Measurements from ENCODE around the gene PIP4K2B.
"Not testable (repeated sequence)": the region's sequence is repeated elsewhere in the genome, so short reads cannot be mapped to it uniquely, and the experiment has no call there.

PIP4K2B gene

DNA sequence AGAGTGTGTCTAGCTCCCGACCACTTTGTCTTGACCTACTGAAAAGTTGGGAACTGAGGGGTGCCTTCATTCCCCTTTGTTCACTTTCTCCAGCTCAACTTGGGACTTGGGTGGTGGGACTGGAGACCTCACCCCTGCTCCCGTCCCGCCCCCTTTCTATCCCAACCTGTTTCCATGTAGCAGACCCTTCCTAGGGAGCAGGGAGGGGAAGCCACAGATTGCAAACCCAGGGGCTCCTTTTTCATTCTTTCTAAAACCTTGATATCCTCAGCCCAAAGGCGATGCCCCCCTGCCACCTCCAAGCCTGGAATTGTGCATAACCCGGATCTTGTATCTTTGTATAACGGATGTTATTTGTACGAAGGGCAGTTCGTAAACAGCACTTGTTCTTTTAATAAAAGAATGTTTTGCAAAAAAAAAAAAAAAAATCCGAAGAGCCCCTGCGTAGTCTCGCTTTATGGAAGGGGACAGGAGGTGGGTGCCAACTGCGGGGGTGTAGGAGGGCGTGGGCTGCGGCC is 69.9 kb downstream of the PIP4K2B start:
- DNase-seq (ENCODE audit: low spot score), result no peak

DNA sequence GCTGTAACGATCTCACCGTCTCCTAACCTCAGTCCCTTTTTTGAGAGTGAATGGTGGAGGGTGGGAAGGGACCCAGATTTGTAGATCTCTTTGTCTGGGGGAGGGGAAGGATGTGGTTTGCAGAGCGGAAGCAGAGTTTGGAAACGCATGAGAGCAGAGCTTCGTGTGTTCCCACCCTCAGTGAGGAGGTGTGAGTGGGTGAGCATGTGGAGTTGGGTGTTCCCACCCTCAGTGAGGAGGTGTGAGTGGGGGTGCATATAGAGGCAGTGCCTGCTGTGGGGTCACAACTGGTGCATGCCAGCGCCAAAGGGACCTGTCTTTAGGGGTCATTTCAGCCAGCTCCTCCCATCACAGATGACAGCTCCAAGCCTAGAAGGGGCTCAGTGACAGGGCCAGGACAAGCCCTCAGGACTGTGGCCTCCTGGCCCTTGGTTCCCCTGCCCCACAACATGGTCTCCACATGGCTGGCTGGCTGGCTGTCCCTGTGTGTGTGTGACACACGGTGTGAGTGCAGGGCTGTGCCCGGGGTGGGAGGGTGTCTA is 71.0 kb downstream of the PIP4K2B start:
- no peak for DNase-seq (ENCODE audit: low spot score)

DNA sequence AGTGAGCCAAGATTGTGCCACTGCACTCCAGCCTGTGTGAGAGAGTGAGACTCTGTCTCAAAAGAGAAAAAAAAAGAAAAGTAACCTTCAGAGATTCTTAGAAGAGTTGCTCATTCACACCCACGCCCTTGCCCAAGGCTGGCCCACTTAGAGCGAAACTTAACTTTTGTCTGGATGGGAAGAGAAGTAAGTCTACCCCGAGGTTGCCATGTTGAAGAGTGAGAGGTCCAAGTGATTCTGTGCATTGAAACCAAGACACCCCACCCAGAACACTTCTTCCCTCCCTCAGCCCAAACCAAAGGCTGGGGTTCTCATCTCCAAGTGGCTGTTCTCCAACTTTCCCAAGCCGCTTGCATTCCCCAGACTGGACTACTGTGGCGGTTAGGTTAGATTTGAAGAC is 71.6 kb downstream of the PIP4K2B start:
- no peak for DNase-seq (ENCODE audit: low spot score)

DNA sequence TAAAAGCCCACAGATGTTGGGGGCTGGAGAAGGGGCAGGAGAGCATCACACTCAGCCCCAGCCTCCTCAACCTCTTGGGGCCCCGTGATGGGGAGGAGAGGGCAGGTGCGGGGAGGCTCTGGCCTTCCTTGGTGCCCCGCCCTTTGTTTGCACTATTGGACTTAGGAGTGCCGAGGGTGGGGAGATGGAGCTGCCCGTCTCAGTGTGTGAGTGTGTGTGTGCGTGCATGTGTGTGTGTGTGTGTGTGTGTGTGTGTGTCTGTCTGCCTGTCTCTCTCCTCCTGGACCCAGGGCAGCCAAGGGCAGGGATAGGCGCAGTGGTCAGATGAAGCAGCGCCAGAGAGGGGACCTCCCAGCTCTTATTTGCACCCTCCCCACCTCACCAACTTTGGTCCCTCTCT is 73.2 kb downstream of the PIP4K2B start:
- DNase-seq (ENCODE audit: low spot score), result not testable (repeated sequence)

DNA sequence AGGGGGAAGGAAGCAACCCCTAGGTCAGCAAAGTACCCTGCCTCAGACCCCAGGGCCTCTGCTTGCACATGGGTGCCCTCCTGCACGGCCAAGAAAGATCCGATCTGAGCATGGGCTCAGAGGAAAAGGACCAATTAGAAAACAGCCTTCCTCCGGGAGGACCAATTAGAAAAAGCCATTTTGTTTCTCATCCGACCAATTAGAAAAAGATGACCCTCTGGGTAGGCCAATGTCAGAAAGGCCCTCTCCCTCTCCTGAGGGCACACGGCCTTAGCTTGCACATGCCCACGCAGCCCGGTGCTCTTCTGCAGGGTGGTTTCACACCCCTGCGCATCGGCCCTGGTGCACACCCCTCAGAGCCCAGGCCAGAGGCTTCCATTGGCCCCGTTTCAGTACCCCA is 74.3 kb downstream of the PIP4K2B start:
- no peak for DNase-seq (ENCODE audit: low spot score)

DNA sequence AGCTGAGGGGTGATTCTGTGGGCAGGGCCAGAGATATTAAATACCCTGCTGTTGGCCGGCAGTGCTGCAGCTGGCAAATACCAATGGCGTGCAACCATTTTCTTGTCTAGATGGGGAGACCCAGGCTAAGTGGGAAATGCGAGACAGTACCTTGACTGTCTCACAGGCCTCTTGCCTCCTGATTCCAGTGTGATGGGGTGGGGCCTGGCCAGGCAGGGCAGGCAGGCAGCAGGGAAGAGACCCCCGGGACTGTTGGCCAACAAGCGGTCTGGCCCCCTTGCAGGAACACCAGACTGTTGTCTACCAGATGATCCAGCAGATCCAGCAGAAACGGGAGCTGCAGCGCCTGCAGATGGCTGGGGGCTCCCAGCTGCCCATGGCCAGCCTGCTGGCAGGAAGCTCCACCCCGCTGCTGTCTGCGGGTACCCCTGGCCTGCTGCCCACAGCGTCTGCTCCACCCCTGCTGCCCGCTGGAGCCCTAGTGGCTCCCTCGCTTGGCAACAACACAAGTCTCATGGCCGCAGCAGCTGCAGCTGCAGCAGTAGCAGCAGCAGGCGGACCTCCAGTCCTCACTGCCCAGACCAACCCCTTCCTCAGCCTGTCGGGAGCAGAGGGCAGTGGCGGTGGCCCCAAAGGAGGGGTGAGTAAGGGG is 74.9 kb downstream of the PIP4K2B start:
- no peak for DNase-seq (ENCODE audit: low spot score)

DNA sequence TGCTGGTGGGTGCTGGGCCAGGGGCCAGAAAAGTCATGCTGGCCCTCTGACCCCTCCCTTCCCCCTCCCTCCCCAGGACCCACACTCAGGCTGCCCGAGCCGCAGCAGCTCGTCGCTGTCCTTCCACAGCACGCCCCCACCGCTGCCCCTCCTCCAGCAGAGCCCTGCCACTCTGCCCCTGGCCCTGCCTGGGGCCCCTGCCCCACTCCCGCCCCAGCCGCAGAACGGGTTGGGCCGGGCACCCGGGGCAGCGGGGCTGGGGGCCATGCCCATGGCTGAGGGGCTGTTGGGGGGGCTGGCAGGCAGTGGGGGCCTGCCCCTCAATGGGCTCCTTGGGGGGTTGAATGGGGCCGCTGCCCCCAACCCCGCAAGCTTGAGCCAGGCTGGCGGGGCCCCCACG is 77.6 kb downstream of the PIP4K2B start:
- DNase-seq (ENCODE audit: low spot score), result no peak

DNA sequence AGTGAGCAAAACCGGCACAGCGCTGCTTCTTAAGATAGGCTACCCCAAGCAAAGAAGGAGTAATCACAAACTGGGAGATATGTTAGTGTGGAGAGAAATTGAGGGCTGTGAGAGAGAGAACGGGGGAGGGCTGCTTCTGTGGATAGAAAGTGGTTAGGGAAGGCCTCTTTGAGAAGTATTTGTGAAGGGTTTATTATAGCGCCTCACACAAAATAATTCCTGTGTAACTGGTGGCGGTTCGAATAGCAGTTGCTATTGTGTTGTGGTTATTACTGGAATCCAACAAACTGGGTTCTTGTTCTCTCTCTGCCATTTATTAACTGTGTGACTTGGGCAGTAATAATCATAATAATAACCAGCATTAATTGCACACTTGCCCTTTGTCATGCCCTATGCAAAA is 78.4 kb downstream of the PIP4K2B start:
- no peak for DNase-seq (ENCODE audit: low spot score)

DNA sequence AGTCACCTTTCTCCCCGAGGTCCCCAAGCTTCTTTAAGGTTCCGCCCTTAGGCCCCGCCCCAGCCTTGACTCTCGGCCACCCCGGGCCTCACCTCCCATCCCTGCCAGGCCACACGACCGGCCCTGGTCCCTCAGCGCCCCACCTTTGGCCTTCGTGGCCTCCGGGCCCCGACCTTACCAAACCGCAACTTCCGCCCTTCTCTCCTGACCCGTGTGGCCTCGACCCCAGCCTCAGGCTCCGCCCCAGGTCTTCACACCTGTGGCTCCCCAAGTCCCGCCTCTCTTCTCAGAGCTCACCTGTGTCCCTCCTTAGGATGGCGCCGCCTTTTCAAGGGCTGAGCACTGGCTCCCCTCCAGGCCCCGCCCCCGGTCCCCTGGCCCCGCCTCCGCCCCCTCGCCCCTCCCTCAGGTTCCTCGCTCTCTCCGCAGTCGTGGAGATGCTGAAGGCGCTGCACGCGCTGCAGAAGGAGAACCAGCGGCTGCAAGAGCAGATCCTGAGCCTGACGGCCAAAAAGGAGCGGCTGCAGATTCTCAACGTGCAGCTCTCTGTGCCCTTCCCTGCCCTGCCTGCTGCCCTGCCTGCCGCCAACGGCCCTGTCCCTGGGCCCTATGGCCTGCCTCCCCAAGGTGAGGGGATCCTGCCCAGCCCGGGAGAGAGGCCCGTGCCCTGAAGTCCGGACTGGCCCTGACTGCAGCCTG is 79.3 kb downstream of the PIP4K2B start:
- no peak for DNase-seq (ENCODE audit: low spot score)

DNA sequence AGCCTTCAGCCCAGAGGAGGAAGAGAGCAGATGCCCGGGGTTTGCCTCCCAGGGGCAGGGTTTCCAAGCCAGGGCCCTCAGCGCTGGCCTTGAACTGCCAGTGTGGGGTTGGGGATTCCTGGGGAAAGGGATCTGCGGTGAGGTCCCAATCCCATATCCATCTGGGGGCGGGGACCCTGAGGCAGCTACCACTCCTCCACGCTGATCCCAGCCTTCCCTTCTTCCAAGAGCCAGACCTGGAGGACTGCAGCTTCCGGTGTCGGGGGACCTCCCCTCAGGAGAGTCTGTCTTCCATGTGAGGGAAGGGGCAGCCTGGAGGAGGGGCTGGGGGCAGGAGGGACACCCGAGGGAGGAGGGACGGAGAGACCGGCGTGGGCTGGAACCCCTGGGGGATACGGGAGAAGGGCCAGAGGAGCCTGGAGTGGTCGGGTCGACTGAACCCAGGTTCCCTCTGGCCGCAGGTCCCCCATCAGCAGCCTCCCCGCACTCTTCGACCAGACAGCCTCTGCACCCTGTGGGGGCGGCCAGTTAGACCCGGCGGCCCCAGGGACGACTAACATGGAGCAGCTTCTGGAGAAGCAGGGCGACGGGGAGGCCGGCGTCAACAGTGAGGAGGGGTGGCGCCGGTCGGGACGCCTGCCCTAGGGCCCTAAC is 79.9 kb downstream of the PIP4K2B start:
- no peak for DNase-seq (ENCODE audit: low spot score)

DNA sequence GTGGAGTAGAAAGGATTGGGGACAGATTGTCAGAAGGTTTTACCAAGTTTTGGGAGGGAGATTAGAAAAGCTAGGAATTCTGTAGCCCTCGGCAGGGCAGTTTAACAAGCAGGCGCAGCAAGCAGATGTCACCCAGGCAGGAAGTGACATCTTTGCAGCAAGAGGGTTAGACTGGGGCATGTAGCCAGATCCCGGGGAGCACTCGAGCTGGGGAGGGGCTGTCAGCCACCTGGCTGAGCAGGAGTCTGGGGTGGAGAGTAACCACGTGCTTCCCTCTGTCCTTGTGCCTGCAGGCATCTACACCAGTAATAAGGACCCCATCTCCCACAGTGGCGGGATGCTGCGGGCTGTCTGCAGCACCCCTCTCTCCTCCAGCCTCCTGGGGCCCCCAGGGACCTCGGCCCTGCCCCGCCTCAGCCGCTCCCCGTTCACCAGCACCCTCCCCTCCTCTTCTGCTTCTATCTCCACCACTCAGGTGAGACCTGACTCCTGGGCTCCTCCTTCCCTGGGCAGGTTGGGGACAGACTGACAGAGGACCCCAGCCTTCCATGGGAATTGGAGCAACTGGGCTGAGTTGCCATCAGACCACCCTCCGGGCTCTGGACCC is 82.1 kb downstream of the PIP4K2B start:
- DNase-seq (ENCODE audit: low spot score), result no peak

DNA sequence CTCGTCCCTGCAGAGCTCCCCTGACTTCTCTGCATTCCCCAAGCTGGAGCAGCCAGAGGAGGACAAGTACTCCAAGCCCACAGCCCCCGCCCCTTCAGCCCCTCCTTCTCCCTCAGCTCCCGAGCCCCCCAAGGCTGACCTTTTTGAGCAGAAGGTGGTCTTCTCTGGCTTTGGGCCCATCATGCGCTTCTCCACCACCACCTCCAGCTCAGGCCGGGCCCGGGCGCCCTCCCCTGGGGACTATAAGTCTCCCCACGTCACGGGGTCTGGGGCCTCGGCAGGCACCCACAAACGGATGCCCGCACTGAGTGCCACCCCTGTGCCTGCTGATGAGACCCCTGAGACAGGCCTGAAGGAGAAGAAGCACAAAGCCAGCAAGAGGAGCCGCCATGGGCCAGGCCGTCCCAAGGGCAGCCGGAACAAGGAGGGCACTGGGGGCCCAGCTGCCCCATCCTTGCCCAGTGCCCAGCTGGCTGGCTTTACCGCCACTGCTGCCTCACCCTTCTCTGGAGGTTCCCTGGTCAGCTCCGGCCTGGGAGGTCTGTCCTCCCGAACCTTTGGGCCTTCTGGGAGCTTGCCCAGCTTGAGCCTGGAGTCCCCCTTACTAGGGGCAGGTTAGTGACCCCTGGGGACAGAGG is 82.9 kb downstream of the PIP4K2B start:
- no peak for DNase-seq (ENCODE audit: low spot score)
